Suppressor macrophage treated with lipopolysaccharide for 4 hours (primary cell): Measurements from ENCODE around the gene RIT2.

Source experiments
- DNase-seq: peaks from one replicate; pipeline ENCODE4 v3.0.0-alpha.2; 2020

Gene RIT2

DNA sequence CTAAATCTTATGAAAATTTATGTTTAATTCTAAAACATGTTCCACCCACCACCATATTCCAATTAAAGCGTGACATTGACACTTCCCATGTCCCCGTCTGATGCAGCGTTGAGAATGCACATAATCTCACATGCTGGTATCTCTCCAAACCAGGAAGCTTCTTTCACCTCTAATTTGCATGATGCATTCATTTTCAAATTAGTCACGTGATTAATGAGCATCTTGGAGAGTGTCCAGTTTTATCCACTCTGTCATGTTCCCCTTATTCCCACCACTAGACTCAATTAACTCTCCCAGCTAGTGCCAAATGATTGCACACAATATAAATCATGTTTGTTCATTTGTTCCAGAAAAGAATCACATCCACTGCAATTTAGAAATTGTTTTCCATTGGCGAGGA lies 105.8 kb downstream of the RIT2 start:
- DNase-seq = no peak

DNA sequence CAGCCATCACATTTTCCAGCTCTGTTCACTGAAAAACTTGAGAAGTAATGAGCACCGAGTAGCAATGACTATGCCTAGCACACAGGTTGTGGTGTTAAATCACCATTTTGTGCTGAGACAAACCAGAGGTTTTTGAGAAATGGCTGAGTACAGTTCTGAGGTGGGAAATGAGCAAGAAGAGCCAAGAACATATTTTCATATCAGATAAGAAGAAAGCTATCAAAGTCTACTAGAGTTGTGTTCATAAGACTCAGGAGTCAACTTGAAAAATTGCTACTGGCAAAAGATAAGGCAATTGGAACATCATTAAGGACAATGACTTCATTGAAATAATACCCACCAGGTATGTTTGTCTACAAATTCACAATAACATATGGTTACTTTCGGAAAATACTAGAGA lies 108.1 kb downstream of the RIT2 start:
- no peak for DNase-seq

DNA sequence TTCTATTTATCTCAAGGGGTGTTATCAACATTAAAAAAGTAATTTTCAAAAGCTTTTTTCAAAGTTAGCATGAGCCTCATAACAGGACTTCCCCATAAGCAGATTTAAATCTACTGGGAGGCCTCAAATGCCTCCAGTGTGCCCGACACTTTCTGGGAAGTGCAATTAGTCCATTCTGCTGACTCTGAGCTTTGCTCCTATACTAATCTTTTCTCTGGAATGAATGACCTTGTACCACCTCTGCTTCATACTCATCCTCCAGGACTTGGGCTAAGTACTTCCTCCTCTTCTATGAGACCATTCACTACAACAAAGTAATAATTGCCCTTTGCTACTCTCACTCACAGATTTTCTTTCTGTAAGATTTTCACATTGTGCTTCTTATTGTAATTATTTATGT lies 111.1 kb downstream of the RIT2 start:
- no peak for DNase-seq

DNA sequence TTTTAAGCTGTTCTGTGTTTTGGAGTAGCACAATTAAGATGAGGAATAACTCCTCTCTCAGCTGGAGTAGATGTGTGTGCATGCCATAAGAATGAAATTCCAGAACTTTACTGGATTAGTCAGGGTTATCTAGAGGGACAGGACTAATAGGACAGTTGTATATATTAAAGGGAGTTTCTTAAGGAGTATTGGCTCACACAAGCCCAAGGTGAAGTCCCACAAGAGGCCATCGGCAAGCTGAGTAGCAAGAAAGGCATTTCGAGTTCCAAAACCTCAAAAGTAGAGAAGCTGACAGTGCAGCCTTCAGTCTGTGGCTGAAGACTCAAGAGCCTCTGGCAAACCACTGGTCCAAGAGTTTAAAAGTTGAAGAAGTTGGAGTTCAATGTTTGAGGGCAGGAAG lies 113.7 kb downstream of the RIT2 start:
- no peak for DNase-seq

DNA sequence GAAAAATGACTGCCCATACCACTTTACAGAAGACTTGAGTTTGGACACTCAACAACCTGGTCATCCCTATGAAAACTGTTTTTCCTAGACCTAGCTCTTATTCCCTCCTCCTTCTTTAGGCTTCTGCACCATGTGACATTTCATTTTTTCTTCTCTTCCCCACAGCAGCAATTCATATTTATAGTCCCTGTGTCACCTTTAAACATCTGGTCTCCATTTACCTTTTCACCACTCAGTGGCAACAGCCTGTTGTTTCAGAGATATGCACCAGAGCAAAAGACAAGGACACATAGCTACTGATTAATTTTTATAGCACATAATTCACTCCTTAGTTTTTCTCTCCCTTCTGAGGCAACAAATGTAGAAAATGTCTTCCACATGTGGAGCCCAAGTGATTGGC lies 118.7 kb downstream of the RIT2 start:
- DNase-seq = no peak

DNA sequence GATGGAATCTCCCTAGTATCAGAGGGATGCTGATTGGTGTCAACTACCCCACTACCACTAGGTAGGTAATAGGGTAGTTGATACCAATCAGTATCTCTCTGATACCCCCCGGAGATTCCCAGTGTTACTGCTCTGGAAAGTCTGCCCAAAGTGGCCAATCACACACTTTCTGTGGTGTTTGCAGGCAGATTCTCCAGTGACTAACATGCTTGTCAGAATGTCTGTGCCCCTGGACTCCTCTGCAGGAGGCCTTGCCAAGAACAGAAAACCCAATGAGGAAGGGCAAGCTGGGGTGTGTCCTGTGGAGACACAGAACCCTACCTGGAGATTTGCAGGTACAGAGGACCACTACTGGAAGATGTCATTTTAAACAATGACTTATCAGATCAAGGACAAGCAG lies 135.1 kb downstream of the RIT2 start:
- no peak for DNase-seq

GRCh38 chr18:42977982-42978637 lies 137.4 kb downstream of the RIT2 start:
- DNase-seq = no peak

- no peak for DNase-seq
Observed at GRCh38 chr18:42976869-42977590, 138.5 kb downstream of the RIT2 start.

GRCh38 chr18:42969366-42969765 lies 146.1 kb downstream of the RIT2 start:
- no peak for DNase-seq

- no peak for DNase-seq
Observed at GRCh38 chr18:42961298-42961697, 154.2 kb downstream of the RIT2 start.

GRCh38 chr18:42959528-42959927 lies 156.0 kb downstream of the RIT2 start:
- no peak for DNase-seq

GRCh38 chr18:42958353-42958752 lies 157.1 kb downstream of the RIT2 start:
- no peak for DNase-seq

DNA sequence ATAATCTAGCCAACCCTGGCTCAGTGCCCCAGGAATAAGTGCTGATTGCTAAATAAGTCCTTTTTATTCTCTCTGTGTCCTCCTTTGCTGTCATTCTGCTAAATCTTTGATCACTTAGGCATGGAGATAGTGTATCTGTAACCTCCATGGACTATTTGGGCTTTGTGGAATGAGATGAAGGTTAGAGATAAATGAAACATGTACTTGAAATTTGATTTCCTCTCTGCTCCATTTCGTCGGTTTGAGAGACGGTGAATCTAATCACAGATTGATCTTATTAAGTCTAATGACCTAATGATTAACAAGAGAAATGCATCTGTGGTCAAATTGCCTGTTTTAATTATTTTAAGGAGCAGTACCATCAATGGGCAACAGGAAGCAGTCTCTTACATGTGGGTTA lies 159.2 kb downstream of the RIT2 start:
- DNase-seq = no peak

DNA sequence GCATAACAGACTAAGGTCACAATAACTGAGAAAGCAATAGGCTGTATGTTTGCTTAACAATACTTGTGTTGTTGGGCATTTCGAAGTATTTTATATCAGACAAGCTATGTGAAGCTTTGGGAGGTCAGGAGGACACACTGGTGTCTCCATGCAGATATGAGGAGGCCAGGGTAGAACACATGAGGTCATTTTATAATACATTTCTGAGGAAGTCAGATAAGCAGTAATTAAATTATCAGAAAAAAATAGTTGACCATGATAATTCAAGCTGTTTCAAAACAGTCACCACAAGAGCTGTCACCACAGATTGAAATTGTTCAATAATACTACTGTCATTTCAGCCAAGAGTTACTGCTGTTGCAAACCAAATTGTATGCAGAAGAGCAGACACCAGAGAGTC lies 160.6 kb downstream of the RIT2 start:
- DNase-seq = no peak

DNA sequence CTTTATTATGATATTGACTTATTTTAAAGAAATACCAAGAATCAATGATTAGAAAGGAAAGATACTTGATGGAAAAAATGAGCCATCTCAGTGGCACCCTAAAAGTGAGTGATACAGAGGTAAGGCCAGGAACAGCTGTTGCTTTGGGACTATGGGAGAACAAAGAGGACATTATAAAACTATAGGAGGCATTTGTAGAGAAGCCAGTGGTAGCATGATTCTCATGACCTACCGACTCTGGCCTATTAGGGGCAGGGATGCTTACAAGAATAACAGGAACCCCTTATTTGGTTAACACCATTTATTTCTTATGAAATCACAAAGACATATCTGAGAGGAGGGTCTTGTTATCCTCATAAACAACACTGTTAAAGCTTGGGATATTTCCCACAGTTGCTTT lies 162.2 kb downstream of the RIT2 start:
- DNase-seq = no peak

GRCh38 chr18:42950732-42951131 lies 164.8 kb downstream of the RIT2 start:
- no peak for DNase-seq

GRCh38 chr18:42948831-42949230 lies 166.7 kb downstream of the RIT2 start:
- DNase-seq = no peak

GRCh38 chr18:42941860-42942259 lies 173.6 kb downstream of the RIT2 start:
- DNase-seq = no peak

DNA sequence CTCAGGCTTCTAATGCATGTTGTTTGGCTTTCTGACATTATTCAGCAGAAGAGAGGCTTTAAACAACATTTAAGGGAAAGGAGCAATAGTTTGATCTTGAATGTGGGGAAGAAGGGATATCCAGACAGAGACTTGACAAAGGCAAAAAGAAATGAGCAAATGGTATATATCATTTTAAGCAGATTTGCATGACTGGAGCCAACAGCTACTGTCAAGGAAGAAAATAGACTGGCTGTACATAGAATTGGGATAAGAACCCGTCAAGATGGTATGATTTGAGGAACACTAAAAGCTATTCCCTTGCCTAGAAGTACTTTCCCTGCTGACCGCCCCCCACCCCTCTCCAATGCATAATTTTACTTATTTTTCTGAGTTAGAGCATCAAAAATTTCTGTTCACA lies 174.5 kb downstream of the RIT2 start:
- DNase-seq = no peak

DNA sequence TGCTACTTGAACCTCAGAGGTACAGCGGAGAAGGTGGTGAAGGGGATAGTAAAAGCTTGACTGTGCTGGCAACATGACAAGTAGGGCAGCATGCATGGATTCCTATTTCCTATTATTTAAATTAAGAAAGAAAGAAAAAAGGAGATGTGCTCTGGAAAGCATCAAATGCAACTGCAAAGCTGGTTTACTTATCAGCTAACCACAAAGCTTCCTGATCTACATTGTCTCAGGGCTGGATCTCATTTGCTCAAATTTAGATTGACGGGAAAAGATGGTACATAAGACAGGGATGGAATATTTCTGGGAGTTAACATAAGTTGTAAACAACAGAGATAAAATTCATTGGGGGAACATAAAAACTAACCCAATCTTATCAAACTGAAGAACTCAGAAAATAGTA lies 178.0 kb downstream of the RIT2 start:
- DNase-seq = no peak

DNA sequence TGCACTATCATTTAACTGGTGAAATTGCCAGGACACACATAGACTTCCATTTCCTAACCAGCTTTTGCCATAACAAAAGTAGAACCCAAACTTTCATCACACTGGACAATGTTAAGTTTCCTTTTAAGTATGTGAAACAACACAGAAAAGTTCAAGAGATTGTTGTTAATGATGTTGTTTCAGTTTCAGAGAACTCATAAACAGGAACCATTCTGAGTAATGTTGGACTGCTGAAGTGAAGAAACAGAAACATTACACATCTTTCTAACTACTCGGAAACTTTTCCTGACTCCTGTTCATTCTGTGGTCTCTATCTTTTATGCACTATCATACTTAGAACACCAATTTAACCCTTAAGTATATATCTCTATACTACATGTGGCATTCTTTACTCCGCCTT lies 179.2 kb downstream of the RIT2 start:
- peak; percentile 38 for DNase-seq

DNA sequence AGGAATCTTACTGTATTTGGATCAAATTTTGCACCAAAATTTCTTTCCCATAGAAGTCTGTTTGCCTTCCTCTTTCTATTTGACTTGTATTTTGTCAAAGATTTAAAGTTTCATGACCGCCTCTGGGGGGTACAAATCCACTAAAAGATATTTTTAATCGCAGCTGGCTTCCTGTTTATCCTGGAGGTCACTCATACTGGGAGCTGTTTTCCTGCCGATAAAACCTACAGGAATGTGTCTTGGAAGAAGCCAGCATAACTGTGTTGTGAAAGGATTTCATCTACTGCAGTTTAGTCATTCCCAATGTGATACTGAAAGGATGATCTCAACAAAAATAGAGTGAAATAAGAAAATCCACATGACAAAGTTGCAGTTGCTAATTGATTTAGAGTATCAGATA lies 184.0 kb downstream of the RIT2 start:
- peak; percentile 1 for DNase-seq

DNA sequence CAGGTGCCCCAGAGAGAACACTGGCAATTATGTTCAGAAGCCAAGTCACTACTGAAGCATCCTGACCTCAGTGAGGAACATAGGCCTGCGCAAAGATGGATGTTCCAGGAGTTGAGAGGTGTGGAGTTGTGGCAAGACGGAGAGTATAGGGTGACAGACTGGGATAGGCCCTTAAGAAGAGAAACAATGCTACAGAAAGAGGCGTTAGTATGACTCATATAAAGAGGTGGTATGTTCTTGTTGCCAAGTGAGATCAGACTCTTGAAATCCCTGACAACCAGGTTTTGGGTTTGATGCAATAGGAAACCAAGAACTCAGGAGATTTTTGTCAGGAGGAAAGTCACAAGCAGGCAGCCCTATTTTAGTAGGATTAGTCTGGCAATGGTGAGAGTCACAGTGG lies 185.6 kb downstream of the RIT2 start:
- DNase-seq = no peak

DNA sequence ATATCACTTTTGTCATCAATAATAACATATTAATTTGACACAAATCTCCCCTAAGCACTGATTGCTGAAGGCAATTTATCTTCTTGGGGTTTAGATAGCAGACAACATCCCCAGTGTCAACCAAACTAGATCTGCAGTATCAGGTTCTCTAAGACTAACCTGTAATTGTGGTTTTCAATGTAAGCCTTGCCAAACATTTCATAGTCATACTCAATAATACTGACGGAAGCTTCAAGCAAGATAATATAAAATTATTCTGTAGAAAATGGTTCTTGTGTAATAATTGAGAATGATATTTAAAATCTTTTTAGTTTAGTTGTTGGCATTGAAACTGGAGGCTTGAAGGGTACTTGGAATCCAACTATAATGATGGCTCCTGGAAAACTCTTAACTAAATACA lies 186.3 kb downstream of the RIT2 start:
- no peak for DNase-seq

DNA sequence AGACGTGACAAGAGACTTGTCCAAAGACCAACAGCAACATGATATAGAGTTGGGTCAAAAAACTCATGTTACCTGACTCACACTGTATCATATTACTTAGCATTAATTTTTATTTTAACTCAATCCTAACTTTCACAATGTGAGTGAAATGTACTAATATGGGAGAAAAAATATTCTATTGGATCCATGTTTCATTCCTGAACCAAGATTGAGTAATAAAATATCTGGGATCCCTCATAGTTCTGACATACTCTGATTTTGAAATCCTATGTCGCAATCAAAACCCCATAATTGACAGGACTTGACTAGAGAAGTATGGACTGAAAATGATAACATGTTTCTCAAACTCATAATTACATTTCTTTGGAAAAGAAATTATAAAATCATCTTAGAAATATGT lies 190.4 kb downstream of the RIT2 start:
- DNase-seq = no peak
